HTR-8/SVneo (cell line): Measurements from ENCODE around the gene FRMPD1.

Source experiments
- DNase-seq: peaks from one replicate; pipeline ENCODE4 v3.0.0; 2011; ENCODE audit warnings: low spot score, mixed read lengths; ENCODE audit not compliant: insufficient read length
- FAIRE-seq: peaks from 2 replicates; lab custom pipeline; 2011; peaks lifted over from hg19 to GRCh38; lab: Jason Lieb, UNC

FRMPD1 gene

GRCh38 chr9:37625036-37625757 is 25.6 kb upstream of the FRMPD1 start:
- FAIRE-seq, result no peak
- DNase-seq, result no peak

GRCh38 chr9:37625758-37626147 is 25.0 kb upstream of the FRMPD1 start:
- no peak for FAIRE-seq
- DNase-seq, result no peak

GRCh38 chr9:37626708-37627292 is 24.0 kb upstream of the FRMPD1 start:
- FAIRE-seq, result no peak
- no peak for DNase-seq

DNA sequence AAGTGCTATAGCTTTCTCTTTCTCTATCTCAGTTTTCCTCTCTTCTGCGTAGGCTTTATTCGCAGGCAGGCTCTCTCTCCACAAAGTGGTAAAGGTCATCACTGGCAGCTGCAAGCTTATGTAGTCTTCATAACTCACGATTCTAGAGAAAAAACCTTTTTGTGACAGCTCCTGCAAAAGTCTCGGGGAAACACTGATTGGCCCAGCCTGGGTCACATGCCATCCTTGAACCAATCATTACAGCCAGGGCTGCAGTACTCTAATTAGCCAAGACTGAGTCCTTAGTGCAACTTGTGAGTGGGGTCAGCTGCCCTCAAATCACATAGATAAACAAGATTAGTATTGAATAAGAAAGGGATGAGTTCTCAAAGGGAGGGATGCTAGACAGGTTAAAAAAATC is 18.3 kb upstream of the FRMPD1 start:
- no peak for FAIRE-seq
- no peak for DNase-seq

DNA sequence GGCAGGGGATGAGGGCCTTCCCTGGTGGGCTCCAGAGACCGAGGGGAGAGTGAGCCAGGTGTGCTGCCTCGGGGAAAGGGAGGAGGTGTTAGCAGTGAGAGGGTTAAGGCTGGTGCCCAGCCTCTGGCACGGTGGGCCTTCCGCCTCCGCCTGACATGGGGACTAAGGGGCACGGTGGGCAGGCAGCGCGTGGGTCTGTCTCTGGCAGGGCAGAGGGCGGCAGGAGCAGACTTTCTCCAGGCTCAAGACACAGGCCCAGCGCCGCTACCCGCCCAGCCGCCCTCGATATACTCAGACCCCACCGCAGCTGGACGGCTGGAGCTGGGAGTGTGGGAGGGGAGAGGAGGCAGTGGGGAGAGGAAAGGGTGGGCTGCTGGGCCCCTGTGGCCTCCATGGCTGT is 14.9 kb upstream of the FRMPD1 start:
- FAIRE-seq (no peak), DNase-seq (no peak)

DNA sequence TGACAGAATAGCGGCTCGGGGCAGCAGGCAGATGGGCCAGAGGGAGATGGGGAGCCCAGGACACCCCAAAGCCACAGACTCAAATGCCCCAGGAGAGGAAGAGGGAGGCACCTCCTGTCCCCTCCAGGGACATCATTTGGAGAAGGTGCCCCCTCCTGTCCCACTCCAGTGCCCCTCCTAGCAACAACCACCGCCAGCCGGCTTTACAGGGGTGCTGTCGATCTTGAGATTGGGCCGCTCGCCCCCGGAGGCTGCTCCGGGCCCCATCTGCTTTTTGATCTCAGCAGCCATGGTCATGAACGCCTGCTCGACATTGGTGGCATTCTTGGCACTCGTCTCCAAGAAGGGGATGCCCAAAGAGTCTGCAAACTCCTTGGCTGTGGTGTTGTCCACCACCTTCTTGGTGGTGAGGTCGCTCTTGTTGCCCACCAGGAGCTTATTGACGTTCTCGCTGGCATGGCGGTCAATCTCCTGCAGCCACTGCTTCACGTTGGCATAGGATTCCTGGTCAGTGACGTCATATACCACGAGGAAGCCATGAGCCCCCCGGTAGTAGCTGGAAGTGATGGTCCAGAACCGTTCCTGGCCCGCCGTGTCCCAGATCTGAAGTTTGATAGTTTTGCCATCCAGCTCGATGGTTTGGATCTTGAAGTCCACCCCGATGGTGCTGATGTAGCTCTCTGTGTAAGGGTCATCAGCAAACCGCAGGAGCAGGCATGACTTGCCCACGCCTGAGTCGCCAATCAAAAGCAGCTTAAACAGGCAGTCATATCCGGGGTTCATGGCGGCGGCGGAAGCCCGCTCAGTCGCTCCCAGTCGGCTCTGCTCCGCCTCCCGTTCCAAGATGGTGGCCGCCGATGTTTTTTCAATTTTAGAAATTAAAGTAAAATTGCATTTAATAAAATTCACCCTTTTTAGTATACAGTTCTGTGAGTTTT is 14.0 kb upstream of the FRMPD1 start:
- FAIRE-seq, result no peak

GRCh38 chr9:37639109-37639762 is 11.5 kb upstream of the FRMPD1 start:
- no peak for DNase-seq

More for the DNA sequence above, 14.0 kb upstream of the FRMPD1 start:
- DNase-seq, result no peak

GRCh38 chr9:37639841-37640240 is 10.9 kb upstream of the FRMPD1 start:
- FAIRE-seq (no peak), DNase-seq (no peak)

More at GRCh38 chr9:37639109-37639762, 11.5 kb upstream of the FRMPD1 start:
- no peak for FAIRE-seq

DNA sequence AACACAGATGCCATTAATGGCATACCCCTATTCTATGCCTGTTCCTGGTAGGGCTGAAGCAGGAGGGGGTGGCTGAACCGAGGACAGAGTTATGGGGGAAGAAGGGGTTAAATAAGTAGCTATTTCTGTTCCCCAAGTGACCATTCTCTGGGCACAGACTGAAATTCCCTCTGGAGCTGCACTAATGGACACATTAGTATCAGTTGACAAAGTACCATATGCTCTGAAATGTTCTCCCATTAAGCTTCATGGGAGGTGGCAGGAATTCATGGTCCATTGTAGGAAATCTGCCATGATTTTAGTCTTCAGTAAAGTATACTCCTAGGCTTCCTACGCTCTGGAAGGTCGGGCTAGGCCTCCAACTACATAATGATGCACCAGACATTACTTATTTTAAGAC is 10.5 kb upstream of the FRMPD1 start:
- FAIRE-seq (no peak), DNase-seq (no peak)

- FAIRE-seq (no peak), DNase-seq (no peak)
Measured at GRCh38 chr9:37641331-37641730, 9.4 kb upstream of the FRMPD1 start.

DNA sequence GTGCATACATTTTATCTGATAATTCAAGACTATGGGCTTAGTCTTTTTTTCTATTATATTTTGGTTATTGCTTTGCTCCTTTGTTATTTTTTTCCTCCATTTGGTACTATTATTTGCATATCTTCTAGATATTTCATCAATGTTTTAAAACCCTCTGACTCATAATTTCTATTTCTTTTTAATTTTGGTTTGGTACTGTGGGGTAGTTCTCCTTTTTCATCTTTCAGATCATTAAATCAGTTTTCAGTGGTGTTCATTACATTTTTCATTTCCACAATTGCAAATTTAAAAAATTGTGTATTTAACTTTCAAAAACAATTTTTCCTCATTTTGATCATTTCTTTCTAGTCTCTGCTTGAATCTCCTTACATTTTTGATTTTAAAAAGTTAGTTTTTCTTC is 7.5 kb upstream of the FRMPD1 start:
- FAIRE-seq (no peak), DNase-seq (no peak)

- no peak for DNase-seq
- FAIRE-seq, result no peak
Measured at GRCh38 chr9:37645903-37646506, 4.7 kb upstream of the FRMPD1 start.

DNA sequence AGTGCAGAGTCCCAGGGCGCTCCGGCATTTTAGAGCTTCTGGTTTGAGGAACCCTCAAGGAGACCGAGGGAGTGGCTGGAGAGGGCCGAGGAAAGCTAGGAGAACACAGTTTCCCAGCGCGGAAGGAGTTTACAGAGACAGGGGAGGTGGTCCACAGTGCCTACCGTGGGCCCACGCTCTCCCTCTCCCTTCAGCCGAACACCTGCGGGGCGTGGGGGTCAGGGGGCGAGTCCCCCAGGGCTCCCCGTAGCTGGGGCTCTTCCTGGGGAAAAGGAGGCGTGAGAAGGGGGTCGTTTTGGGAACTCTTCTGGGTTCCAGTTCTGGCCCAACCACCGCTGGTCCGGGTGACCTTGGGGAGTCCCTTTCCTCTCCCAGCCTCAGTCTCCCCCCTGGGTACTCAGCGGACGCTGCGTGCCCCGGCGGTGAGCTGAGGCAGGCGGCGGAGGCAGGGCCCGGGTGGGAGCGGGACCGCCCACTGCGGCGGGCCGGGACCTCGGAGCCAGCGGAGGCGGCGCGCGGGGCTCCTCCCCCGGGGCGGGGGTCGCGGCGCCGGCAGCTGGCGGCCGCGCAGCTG is 368 bp upstream of the FRMPD1 start:
- FAIRE-seq (no peak), DNase-seq (no peak)

GRCh38 chr9:37652261-37652660 is 1.5 kb downstream of the FRMPD1 start:
- DNase-seq (no peak), FAIRE-seq (no peak)

GRCh38 chr9:37653385-37653784 is 2.6 kb downstream of the FRMPD1 start:
- DNase-seq (no peak), FAIRE-seq (no peak)

- no peak for FAIRE-seq
- no peak for DNase-seq
Measured at GRCh38 chr9:37656936-37657335, 6.2 kb downstream of the FRMPD1 start.

GRCh38 chr9:37660691-37661090 is 9.9 kb downstream of the FRMPD1 start:
- FAIRE-seq (no peak), DNase-seq (no peak)

DNA sequence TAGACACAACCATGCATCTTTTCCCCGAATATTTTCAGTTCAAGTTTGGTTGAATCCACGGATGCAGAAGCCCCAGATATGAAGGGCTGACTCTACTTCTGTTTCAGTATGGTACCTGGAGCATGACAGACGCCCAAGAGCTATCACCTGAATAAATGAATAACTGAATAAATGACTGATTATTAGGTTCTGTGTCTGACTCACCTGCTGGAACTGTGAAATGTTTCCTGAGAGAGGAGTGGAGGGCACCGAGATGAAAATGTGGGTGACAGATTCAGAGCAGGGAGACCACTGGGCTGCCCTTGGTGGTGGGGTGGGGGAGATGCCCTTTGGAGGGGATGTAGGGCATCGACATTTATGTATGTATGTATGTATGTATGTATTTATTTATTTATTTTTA is 13.2 kb downstream of the FRMPD1 start:
- no peak for FAIRE-seq
- DNase-seq, result no peak

GRCh38 chr9:37667706-37668105 is 17.0 kb downstream of the FRMPD1 start:
- DNase-seq (no peak), FAIRE-seq (no peak)

DNA sequence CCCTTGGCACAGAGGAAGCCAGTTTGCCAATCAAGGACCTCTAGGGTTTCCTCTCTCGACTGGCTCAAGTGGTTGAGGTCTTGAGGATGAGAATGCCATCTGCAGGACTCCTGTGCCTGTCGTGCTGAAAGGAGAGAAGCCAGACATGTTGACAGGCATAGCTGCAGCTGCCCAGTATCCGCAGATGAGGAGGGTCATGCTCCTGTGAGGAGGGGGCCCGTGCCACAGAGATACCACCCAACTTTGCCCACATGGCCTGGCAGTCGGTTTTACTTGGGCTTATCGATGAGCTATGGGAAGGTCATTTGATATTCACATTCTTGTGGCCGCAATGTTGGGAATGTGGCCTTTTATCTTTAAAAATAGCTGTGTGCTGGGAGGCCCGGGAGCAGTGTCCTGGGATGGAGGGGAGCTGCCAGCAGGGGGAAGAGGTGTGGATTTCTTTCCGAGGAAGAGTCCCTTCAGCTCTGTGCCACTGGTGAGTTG is 17.4 kb downstream of the FRMPD1 start:
- FAIRE-seq, result no peak
- DNase-seq, result peak; percentile 10
